ENCODE results near the gene TARM1.
"Not testable (repeated sequence)": the region's sequence is repeated elsewhere in the genome, so short reads cannot be mapped to it uniquely, and the experiment has no call there.

Gene TARM1

DNA sequence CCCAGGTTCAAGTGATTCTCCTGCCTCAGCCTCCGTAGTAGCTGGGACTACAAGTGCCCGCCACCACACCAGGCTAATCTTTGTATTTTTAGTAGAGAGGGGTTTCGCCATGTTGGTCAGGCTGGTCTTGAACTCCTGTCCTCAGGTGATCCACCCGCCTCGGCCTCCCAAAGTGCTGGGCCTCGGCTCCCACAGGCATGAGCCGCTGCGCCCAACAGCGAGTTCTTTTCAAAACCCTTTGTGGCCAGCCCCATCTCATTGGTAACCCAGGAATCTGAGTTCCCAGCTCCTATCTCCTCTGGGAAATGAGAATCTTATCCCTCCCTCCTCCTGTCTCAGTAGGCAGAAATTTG lies 18.7 kb upstream of the TARM1 start:
- not testable (repeated sequence) for DNase-seq (ENCODE audit: low read depth in 2 of 2)

DNA sequence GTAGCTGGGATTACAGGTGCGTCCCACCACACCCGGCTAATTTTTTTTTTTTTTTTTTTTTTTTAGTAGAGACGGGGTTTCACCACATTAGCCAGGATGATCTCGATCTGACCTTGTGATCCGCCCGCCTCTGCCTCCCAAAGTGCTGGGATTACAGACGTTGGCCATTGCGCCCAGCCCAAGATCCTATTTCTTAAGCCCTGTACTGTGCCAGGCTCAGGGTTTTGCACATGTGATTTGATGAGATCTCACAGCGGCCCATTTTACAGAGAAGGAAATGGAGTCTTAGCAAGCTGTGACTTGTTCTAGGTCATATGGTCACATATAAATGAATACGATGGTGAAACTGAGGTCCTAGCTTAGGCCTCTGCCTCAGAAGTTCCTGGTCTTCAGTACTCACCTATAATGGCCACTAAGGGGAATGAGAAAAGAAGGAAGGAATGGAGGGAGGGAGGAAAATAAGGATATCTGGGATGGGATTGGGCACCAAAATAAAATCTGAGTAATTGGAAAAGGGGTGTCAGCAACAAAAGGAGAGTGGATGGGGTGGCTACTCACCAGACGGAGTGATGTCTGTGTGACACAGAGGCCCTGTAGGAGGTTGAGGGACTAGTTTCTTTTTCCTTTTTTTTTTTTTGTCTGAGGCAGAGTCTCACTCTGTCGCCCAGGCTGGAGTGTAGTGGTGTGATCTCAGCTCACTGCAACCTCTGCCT lies 18.2 kb upstream of the TARM1 start:
- DNase-seq (ENCODE audit: low read depth in 2 of 2): no peak

DNA sequence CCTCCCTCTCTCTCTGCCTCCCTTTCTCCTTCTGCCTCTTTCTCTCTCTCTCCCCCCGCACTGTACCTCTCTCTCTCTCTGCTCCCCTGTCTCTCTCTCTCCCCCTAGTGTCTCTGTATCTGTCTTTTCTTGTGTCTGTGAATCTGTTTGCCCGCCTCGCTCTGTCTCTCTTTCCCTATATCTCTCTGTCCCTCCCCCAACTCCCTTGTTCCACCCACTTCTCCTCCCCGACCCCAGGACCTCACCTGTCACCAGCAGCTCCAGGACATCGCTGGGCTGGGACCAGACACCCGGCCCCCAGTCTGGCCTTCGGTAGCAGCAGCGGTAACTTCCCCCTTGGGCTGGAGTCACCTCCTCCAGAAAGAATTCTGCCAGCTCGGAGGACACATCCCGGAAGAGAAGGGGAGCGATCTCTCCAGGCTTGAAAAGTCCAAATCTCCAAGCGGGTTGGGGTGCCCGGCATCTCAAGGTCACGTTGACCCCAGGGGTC lies 15.5 kb upstream of the TARM1 start:
- no peak for DNase-seq (ENCODE audit: low read depth in 2 of 2)

DNA sequence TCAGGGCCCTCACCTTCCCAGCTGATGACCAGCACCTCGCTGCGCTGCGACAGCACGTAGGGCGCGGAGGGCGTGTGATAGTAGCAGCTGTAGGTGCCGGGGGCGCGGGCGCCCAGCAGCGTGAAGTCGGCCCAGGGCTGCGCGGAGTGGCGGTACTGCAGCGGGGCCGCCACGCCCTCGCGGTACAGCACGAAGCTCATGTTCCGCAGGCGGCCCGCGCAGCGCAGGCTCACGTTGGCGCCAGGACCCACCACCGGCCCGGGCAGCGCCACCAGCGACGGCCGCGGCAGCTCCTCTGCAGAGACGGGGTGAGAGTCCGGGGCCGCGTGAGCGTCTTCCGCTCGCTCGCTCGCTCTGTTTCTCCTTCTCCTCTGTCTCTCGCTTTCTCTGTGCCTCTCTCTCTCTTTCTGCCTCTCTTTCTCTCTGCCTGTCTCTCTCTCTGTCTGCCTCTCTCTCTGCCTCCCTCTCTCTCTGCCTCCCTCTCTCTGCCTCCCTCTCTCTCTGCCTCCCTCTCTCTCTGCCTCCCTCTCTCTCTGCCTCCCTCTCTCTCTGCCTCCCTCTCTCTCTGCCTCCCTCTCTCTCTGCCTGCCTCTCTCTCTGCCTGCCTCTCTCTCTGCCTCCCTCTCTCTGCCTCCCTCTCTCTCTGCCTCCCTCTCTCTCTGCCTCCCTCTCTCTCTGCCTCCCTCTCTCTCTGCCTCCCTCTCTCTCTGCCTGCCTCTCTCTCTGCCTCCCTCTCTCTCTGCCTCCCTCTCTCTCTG lies 14.9 kb upstream of the TARM1 start:
- DNase-seq (ENCODE audit: low read depth in 2 of 2): peak in 1 of 2 donors; percentile 53

DNA sequence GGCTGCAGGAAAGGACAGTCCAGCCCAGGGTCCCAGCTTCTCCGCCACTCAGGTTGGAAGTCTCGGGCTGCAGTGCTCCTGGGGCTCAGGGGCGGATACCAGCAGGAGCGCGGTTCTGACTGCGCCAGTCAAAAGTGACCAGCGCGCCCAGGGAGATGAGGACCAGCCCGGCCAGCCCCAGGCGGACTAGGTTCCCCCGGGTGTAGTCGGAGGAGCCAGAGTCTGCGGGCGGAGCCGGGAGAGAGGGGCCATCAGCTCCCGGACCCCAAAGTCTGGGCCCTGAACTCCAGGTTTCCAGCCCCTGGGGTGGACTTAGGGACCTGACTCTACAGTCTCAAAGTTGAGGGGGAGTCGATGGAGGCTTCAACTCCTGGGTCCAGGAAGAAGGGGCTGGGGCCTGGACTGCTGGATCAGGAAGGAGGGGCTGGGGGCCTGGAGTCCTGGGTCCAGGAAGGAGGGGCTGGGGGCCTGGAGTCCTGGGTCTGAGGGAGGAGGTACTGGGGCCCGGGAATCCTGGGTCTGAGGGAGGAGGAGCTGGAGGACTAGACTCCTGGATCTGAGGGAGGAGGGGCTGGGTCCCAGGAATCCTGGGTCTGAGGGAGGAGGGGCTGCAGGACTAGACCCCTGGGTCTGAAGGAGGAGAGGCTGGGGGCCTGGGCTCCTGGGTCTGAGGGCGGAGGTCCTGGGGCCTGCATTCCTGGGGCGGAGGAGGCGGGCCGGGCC lies 14.1 kb upstream of the TARM1 start:
- no peak for DNase-seq (ENCODE audit: low read depth in 2 of 2)

DNA sequence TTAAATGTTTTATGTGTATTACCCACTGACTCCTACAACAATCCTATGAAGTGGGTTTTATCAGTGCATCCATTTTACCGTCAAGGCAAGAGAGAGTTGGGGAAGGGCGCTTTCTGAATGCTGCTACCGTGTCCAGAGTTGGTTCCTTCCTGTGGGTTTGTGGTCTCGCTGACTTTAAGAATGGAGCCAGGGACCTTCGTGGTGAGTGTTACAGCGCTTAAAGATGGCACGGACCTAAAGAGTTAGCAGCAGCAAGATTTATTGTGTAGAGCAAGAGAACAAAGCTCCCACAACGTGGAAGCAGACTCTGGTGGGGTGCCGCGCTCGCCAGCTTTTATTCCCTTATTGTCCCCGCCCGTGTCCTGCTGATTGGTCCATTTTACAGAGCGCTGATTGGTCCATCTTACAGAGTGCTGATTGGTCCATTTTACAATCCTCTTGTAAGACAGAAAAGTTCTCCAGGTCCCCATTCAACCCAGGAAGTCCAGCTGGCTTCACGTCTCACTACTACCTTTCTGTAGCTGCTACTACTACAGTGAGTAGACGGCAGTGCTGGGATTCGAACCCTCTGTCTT lies 13.3 kb upstream of the TARM1 start:
- no peak for DNase-seq (ENCODE audit: low read depth in 2 of 2)

DNA sequence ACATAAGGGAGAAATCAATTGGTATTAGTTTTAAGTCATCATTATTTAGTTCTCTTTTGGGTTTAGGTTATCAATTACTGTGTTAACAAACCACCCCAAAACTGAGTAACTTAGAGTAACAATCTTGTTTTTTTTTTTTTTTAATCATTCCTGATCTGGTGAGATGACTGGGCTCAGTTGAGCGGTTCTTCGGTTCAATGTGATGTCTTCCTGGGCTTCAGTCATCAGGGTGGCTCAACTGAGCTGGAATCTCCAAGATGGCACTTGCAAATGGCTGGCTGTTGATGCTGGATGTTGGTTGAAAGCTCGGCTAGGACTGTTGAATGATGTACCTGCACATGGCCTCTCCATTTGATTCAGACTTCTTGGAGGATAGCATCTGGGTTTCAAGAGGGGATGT lies 3.2 kb upstream of the TARM1 start:
- no peak for DNase-seq (ENCODE audit: low read depth in 2 of 2)

DNA sequence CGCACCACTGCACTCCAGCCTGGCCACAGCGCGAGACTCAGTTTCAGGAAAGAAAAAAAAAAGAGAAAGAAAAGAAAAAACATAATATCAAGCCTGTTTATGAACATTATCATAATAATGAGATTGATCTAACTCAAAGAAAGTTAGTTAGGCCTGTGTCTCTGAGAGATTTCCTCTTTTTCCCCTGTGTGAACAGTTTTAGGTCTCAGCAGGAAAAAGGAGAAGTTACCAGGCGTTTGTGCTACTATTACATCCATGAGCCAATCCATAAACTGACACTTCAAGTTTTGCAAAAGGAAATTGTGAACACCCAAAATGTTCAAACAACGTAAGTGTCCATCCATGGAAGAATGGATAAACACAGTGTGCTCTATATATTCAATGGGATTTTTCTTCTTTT lies 3.8 kb downstream of the TARM1 start:
- no peak for DNase-seq (ENCODE audit: low read depth in 2 of 2)

DNA sequence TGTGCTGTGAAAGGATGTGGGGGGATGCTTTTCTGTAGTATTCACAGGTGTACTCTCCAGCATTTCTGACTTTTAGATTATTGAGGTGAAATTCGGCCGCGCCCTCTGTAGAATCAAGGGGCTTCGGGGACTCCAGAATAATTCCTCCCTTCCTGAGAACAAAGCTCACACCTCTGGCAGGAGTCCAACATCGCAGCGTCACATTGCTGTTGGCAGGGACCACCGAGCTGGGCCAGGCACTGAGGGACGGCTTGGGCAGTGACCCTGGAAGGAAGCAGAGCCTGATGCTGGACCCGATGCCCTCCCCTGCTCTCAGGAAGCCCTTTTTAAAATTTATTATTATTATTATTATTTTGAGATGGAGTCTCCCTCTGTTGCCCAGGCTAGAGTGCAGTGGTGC lies 6.3 kb downstream of the TARM1 start:
- no peak for DNase-seq (ENCODE audit: low read depth in 2 of 2)

DNA sequence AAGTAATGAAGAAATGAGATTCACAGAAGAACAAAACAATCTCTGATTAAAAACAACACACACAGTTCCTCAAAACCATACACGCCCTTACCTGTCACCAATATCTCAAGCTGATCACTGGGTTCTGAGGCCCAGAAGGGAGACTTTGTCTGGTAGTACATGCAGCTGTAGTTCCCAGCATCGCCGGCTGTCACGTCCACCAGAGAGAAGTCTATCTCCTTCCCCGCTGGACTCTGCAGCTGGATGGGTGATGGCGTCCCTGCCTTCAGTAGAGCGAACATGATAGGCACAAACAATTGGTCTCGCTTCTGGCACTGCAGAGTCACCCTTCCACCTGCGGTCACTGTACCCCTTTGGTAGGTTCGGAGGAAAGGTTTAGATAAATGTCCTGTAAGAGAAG lies 7.3 kb downstream of the TARM1 start:
- DNase-seq (ENCODE audit: low read depth in 2 of 2): no peak

DNA sequence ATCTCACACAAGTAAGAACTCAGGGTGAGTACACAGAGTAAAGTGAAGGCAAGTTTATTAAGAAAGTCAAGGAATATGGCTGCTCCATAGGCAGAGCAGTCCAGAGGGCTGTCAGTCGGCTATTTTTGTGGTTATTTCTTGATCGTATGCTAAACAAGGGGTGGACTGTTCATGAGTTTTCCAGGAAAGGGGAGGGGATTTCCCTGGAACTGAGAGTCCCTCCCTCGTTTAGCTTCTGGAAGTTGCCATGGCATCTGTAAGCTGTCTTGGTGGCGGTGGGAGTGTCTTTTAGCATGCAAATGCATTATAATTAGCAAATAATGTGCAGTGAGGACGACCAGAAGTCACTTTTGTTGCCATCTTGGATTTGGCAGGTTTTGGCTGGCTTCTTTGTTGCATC lies 11.7 kb downstream of the TARM1 start:
- no peak for DNase-seq (ENCODE audit: low read depth in 2 of 2)

DNA sequence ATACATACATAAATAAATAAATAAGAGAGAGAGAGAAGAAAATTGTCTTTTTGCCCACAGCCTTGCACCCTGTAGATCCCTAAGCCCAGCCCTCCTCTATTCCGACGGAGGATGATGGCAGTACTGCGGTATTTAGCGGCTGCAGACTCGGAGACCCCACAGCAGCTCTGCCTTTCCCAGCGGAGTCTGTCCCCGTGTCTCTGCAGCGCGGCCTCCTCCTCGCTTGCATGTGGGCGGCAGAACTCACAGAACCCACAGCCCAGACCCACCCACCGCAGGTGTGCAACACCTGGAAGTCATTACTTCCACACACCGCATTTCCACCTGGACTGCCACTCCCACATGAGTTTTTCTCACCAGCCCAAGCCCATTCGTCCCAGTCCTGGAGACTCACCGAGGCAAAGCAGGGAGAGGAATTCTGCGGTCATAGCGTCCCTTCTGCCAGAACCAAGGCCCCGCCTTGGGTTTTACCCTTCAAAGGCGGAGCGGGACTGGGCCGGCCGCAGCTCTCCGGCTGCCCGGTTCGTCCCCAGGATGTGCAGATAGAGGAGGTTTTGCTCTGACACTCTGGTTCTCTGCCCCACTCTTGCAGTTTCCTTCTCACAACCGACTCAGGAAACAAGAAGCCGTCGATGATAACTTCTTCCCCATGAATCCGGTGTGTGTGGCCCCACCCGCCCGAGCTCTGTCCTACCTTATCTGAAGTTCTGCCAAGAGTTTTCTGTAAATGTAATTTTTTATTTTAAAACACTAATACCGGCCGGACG lies 17.6 kb downstream of the TARM1 start, which contains the start of gene VSTM1:
TSS of gene VSTM1 (minus strand) at position 548 of the 767 bp plus-strand sequence. CDS start at position 428, 120 bp downstream.
- no peak for DNase-seq (ENCODE audit: low read depth in 2 of 2)

DNA sequence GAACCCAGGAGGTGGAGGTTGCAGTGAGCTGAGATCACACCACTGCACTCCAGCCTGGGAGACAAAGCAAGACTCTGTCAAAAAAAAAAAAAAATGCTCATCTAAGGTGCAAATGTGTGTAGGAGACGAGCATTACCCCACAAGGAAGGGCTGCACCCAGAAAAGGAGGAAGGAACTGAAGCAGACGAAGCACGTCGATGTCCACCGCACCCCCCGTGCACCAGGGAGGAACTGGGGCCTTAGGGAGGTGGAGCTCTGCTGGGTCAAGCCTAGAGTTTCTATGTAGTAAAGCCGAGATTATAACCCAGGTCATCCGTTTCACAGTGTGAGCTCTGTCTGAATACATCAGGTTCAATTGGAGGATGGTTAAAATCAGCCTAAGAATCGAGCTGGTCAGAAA lies 18.5 kb downstream of the TARM1 start:
- DNase-seq (ENCODE audit: low read depth in 2 of 2): no peak

DNA sequence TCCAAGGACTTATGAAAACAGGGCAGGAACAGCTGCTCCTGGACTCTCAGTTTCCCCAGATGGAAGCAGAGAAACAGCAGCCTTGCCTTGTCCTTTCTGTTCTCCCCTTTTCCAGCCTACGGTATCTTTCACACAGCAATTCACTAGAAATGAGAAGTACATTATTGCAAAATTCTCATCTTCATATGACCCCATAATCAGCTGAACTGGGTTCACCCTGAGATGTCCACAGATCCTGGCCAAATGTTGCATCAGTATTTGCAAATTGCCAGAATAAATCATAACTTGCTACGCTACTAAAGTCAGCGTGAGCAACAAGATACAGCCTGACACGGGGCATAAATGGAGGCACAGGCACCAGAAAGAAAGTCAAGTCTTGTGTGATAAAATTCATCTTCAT lies 33.5 kb downstream of the TARM1 start:
- no peak for DNase-seq (ENCODE audit: low read depth in 2 of 2)

DNA sequence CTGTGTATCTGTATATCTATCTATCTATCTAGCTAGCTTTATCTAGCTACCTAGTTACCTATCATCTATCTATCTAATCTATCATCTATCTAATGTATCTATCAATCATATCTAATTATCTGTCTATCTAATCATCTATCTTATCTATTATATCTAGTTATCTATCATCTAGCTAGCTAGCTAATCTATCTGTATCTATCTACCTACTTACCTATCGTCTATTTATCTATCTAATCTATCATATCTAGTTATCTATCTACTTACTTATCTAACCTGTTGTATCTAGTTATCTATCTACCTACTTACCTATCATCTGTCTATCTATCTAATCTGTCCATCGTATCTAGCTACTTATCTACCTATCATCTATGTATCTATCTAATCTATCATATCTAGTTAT lies 35.4 kb downstream of the TARM1 start:
- DNase-seq (ENCODE audit: low read depth in 2 of 2): no peak

DNA sequence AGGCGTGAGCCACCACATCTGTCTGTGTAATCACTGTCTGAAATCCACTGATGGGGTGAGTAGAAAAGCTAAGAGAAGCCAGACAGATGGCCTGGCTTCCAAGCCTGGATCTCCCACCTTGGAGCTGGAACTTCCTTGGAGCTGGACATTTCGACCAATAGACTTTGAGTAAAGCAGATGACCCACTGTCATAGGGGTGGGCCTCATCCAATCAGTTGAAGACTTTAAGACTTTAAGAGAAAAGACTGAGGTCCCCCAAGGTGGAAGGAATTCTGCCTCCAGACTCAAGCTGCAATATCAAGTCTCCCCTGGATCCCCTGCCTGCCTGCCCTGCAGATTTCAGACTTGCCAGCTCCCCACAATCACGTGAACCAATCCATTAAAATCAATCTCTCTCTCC lies 38.2 kb downstream of the TARM1 start:
- DNase-seq (ENCODE audit: low read depth in 2 of 2): no peak

DNA sequence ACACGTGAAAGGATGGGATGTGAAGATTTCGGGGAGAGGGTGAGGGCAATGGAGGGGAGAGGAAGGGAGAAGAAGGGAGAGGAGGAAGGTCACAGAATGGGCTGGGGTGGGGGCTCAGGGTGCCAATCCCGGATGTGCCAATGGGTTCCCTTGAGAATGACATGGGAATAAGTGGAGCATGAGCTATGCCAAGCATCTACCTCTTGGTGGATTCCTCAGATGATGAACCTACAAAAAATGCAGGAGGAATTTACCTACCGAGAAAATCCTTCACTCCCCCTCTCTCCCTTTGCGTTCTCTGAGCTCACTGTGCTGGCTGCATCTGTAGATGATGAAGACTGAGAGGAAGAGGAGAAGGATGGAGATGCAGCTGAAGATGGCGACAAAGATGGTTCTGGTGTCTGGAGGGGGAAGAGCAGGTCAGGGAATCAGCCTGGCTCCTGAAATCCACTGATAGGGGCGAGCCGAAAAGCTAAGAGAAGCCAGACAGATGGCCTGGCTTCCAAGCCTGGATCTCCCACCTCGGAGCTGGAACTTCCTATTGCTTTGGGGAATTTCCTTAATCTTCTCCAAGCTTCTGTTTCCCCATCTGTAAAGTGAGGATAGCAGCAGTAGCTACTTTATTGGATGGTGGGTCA lies 39.1 kb downstream of the TARM1 start:
- DNase-seq (ENCODE audit: low read depth in 2 of 2): no peak

DNA sequence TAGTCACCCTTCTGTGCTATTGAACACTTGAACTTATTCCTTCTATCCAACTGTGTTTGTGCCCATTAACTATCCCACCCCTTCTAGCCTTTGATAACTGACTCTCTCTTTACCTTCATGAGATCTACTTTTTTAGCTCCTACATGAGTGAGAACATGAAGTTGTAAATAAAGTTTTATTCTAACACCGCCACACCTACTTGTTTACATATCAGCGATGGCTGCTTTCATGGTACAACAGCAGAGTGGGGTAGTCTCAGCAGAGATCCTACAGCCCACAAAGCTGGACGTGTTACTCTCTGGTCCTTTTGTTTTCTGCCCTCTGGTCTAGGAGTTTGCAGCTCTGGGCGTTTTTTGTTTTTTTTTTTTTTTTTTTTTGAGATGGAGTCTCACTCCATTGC lies 41.2 kb downstream of the TARM1 start:
- DNase-seq (ENCODE audit: low read depth in 2 of 2): no peak

DNA sequence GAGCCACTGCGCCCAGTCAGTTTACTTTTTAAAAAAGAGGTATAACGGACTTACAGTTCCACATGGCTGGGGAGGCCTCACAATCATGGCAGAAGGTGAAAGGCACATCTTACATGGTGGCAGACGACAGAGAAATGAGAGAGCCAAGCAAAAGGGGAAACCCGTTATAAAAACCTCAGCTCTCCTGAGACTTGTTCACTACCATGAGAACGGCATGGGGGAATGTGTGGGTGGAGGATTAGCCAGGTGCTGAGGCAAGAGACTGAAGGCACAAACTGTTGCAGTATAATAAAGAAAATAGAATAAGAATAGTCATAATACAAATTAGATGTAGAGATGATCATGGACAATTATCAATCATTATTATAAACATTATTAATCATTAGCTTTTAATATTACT lies 44.6 kb downstream of the TARM1 start:
- not testable (repeated sequence) for DNase-seq (ENCODE audit: low read depth in 2 of 2)

DNA sequence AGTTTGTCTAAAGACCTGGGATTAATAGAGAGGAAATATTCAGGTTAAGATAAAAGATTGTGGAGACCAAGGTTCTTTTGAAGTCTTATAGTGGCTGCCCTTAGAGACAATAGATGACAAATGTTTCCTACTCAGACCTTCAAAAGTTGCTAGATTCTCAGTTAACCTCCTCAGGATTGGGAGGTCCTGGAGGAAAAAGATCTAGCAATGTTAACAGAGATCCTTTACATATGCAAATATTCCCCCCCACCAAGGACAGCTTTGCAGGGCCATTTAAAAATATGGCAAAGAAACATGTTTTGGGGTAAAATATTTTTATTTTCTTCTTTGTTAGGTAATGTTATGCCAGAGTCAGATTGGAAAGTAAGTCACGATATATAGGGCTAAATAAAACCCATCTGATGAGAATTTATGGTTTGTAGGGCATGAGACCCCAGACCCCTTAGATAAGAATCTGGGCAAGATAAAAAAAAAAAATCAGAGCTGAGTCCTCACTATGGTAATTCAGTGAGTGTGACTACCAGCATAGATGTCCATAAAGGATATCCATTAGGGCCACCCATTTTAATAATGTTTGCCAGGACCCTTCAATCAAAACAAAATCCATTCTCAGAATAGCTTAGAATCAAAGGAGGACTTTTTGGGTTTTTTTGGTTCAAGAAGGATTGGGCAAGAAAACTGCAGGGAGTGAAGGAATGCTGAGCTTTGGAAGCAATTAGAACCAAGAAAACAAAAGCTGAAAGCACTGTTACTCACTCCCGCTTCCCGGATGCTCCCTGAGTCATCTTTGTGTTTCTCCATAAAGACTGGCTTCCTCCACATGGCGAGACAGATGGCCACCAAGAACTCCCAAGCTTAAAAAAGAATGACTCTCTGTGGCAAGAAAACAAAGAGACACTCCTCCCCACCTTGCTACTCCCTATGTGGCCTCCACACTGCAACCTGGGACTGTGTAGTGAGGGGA lies 45.7 kb downstream of the TARM1 start:
- no peak for DNase-seq (ENCODE audit: low read depth in 2 of 2)
